HG02973 (cell line): Measurements from ENCODE around the gene GRIN2A.

Experiments
- ATAC-seq: cut with Tn5 transposase; IDR thresholded peaks from one replicate; pipeline ENCODE4 v1.9.1; 2021; ENCODE audit warnings: moderate library complexity; ENCODE audit not compliant: unreplicated experiment

Gene GRIN2A

DNA sequence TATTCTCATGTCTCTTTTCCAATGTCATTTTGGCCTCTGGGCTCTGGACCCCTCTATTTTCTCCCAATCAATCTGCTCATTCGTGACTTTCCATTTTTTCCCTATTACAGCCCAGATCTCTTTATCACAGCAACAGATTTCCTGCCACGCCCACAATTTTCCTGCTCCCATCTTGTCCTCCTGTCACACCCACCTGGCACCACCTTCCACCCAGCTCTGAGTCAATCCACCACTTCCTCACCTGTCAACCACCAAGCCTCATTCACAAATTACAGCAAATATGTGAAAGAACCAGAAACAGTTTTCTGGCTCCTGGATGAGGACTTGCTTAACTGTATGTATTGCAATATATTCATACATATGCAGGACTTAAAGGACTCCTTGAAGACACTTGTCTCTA, 311.3 kb downstream of the GRIN2A start:
- ATAC-seq: no peak

DNA sequence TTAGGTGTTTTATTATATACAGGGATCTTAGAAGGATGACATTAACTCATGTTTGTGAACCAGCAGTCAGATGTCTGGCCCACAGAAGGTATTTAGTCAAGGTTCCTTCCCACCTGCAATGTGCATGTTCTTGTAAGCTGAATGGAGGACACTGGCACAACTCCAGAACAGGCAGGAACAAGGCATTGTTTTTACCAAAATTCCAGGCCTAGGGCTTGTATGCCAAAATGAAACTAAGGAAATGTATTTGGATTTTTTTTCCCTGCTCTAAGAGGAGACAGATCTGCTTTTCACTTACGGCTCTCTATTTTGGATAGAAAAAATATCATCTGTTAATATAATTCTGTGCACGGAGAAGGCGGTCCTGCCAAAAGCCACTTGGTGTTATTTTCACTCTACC, 312.5 kb downstream of the GRIN2A start:
- ATAC-seq: no peak

DNA sequence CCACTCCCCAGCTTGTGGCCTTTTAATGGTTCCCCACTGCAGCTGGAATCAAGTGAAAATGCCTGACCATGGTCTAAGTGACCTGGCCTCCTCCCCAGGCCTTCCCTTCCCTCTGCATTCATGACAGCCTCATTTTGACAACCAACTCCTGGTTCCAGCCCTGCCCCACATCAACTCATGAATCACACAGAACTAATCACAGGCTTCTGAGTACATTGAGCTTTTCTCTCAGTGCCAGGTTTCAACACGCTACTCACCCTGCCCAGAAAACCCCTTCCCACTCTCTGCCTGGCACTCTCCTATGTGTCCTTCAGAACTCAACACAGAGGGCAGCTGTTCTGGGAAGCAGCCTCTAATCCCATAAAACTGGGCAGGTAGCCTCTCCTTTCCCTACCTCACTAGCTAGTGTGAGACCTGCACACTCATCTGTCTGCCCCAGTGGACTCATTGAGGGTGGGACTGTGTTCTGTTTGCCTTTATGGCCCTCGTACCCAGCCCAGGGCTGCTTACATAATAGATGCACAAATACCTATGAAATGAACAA, 313.6 kb downstream of the GRIN2A start:
- no peak for ATAC-seq

DNA sequence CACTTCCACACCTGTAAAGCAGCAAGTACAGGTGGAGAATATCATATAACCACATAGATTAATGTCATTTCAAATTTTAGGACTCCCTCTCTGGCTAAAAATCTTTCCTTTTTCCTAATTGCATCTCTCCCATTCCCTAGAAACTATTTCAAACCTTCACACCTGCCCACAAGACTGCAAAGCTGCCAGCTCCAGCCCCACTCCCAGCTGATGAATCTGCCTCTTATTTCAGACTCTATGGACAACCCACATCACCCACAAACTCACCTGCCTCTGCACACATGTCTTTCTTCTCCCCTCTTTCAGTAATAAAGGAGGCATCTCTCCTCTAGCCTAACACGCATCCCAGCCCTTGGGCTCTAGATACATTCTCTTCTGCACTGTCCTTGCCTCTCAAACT, 315.1 kb downstream of the GRIN2A start:
- no peak for ATAC-seq

DNA sequence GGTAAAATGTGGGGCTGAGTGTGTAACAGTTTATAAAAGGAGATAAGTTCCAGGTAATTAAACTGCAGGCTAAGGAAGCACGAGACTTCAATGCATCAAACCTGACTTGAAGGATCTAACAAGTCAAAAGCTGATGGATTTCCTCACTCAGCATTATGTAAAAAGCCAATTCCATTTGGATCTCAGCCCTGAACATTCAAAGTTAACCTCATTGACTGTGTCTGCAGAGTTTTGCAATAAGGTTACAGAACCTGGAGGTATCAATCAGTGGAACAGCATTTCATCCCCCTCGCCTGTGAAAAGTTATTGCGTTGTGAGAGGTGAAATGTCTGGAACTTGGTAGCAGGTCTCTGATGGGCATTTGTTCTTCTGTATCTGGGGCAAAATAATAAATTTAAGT, 317.8 kb downstream of the GRIN2A start:
- ATAC-seq: no peak

DNA sequence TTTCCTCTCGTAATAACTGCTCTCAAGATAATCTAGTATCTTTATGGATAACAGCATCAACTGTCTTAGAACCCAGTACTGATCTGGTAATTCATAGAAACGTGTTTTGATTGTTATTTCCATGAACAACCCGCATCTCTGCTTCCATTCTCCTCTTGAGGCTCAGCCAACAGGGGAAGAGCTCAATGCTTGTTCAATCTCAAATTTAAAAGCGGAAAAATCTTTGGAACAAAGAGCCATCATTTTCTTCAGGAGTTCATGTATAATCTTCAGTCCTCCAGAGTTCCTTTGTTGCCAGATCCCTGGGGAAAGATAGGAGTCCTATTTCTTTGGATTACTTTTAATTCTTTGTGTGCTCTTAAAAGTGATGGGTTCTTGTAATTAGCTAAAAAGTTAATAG, 319.9 kb downstream of the GRIN2A start:
- no peak for ATAC-seq

DNA sequence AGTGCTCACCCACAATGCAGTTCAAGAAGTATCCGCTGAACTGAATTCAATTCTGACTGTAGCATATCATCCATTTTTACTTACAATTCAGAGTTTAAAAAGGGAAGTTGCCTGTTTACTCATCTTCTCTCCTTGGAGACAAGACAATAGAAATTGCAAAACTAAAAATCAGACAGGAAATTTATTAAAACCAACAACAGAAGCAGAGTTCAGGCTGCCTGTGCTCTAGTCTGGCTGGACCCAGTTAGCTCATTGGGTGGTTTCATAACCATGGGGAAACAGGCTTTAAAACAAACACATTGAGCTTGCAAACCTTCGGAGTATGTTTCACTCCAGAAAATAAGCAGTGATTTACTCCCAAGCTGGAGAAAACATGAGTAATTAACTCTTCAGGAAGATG, 321.4 kb downstream of the GRIN2A start:
- no peak for ATAC-seq

DNA sequence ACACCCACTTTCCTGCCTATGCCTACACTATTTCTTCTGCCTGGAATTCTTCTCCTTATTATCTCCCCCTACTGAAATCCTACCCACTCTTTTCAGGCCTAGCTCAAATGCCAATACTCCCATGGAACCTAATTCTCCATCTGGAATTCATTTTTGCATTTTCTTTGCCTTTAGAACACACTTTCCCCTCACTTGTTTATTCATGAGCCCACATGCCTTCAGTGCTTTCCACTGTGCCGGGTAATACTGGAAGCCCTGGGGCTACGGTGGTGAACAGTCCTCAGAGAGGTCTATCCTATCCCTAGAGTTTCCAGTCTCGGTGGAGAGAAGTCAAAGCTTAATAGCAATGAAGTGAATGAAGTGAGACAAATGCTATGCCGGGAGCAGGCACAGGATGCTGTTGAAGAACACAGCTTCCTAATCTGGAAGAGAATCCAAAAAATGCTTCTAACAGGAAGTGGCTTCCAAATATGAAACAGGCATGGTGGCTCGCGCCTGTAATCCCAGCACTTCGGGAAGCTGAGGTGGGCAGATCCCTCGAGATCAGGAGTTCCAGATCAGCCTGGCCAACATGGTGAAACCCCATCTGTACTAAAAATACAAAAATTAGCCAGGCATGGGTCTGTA, 322.4 kb downstream of the GRIN2A start:
- ATAC-seq: no peak

DNA sequence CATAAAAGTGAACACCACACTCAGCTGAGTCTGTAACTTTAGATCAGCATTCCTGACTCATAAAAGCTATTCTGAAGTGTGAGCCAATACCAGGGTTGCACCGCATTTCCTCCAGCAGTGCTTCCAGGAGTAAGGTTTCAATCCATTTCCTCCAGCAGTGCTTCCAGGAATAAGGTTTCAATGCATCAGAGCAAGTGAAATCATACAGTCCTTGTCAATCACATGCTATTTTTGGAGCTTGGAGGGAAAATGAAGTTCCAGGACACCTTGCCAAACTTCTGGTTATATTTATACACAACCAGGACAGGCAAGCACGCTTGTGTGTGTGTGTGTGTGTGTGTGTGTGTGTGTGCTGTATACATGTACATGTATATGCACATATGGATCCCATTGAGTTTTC, 327.6 kb downstream of the GRIN2A start:
- no peak for ATAC-seq

DNA sequence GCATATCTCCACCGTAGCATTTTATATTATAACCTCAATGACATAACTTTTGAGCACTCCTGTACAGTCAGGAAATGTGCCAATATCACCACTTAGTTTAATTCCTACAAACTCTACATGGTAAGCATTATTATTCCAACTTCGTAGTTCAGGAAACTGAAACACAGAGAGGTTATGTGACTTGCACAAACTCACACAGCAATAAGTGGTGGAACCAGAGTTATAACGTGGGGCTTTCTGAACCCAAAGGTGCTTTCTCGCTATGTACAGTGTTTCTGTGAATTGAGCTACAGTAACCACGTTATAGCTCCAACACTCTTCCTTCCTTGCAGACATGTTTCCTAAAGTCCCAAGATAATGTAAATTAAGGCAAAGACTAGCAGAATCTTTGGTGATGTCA, 330.2 kb downstream of the GRIN2A start:
- ATAC-seq: no peak

DNA sequence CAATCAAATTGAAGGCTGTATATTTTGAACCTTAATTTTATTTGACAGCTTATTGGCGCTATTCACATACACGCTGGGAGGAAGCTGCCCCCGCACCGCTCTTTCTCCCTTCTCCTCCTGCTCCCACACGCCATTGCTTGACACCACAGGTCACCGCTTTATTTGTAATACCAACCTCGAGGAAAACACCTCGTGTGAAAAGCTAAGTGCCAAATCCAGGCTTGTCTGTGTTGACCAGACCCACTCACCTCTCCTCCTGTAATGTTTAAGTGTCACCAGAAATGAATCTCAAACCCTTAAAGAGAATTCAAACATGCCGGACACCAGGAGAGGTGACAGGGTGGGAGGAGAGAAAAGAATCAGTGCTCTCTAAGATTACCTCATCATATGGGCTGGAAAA, 331.4 kb downstream of the GRIN2A start:
- no peak for ATAC-seq

DNA sequence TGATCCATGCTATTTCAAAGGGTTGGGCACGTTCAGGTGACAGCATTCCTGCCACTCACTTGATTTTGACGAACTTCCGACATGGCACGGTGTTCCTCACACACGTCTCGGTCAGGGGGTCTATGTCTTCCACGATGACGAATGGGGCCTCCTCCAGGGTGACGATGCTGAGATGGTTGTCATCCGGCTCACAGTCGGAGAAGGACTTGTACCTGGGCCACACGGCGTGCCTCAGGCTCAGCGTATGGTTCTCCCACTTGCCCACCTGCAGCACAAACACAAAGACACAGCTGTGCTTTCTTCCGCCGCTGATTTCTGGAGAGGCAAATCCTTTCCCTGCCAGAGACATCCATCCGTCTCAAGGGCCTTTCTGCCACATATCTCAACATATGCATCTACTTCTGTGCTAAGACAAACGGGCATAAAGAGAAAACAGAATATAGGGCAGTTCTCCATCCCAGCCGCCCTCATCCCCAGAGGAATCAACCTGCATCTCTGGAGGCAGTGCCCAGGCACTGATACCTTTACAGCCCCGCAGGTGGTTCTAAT, 332.5 kb downstream of the GRIN2A start:
- ATAC-seq: no peak

DNA sequence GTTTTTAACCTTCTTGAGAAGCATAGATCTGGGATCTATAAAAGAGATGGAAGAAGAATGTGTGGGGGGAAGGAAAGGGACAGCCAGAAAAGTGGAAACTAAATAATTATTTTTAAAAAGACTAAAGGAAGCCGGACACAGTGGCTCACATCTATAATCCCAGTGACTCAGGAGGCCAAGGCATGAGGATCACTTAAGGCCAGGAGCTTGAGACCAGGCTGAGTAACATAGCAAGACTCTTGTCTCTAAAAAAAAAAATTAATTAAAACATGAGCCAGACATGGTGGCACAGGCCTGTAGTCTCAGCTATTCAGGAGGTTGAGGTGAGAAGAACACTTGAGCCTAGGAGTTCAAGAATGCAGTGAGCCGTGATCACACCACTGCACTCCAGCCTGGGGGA, 335.1 kb downstream of the GRIN2A start:
- no peak for ATAC-seq

DNA sequence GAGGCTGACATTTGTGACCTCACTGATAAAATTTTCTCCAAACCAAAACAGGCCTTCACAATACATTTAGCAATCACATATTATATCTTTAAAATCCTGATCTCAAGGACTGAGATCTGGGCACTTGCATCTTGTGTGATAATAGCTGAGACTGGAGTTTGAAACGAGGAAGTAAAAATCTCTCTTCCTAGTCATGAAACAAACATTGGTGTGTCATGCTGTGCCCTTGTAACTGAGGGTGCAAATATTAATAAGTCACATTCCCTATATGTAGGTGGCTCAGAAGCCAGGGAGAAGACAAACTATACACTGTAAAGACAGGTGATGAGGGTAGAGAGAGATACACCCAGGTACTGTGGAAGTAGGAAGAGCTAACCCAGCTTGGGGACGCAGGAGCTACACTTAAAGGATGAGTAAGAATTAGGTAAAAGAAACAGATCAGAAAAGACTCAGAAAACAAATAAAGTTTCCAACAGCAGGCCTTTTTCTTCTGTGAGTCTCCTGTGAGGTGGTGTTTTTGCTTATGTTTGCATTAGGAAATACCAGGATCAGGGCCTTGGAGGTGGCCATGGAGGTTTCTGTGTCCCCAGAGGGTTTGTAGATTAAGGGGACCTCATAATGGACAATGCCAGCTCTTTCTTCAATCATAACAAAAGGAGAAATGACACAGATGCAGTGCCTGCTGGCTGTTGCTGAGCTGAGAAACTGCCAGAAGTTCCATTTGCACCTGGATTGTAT, 335.7 kb downstream of the GRIN2A start:
- no peak for ATAC-seq

DNA sequence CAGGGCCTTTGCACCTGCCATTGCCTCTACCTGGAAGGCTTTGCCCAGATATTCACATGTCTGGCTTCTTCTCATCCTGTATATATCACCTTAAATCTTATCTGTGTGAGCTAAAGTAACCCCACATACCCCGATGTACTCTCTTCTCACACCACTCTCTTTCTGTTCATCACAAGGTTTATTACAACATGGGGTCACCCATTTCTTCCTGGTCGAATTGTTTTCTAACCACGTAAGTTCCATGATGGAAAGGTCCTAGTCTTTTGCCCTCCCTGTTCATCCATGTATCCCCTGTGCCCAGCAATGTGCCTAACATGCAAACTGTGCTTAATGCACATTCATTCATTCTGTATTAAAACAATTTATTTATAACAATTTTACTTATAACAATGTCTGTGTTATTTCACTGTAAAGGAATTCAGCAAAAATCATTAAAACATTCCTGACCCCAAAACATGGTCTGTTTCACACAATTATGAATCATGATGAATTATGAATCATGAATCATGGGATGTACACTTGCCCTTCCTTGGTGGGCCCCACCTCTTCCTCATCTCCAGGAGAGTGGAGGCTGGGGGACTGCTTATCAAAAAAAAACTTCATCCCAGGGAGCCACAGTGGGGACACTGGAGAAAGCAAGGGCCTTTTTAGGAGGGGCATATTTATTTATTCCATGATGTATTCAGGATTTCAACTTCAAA, 336.4 kb downstream of the GRIN2A start:
- ATAC-seq: no peak

DNA sequence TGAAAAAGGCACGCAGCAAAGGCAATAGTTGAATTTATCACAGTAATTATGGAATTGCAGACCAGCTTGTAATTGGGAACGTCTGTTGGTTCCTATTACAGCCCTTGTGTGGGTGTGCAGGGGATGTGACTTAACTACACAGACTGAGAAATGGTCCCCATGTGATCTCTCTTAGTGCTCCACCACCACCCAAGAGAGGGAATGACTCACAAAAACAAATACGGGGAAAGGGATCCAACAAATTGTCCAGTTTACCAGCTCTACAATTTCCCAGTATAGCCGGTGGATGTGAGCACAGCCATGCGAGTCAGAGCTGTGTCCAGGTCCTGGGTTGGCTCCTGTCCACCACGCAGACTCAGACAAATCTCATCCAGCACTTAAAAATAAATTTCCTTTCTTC, 337.9 kb downstream of the GRIN2A start:
- ATAC-seq: no peak

DNA sequence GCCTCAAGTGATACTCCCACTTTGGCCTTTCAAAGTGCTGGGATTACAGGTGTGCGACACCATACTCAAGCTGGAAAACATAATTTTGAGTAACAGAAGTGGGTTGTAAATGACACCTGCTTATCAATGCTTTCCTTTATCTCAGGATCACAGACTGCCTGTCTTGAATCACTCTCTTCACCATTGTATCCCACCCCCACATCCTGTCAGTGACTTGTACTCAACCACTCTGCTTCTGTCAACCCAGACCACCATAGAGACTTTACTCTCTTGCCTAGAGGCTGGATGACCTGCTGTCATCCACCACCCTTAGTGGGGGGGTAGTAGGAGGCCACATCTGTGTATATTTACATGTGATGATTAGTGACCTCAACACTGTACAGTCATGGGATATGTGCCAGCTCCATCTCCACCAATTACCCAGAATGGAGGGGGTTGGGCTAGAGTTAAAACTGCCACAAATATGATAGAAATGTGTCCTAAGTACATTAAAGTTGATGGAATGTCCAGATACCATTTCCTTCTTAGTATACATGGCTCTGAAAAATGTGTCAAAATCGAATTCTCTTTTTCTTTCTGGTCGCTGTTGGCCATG, 338.7 kb downstream of the GRIN2A start:
- no peak for ATAC-seq

DNA sequence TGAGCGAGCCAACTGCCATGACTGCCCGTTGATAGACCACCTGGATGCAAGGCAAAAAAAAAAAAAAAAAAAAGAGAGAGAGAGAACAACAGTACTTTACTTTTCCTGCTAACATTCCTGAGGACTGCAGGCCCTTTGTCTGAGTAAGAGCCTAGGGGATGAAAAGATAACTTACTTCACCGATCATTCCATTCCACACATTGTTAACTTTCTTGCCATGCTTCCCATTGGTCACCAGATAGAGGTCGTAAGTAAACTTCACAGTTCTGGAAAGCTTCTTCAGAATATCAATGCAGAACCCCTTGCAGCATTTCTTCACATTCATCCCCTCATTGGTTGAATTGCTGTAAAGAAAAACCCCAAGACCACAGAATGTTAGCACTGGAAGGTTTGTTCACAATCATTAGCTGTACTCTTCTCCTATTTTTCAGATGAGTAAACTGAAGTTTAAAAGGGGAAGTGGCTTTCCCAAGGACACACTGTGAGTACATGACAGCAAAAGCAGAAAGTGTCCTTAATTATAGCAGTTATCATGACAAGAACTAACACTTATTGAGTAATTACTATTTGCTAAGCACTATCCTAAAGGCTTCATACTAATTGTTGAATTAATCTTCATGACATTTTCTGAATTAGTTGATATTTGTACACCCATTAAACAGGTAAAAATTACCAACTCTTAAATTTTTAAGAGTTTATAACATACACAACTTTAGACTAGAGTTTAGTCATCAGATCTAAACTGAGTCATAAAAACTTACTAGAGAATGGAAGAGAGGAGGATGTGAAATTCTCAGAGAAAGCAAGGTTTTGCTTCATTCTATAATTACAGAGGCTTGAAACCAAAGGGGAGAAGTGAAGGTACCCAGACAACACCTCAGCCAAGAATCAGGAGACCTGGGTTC, 341.2 kb downstream of the GRIN2A start:
- no peak for ATAC-seq

DNA sequence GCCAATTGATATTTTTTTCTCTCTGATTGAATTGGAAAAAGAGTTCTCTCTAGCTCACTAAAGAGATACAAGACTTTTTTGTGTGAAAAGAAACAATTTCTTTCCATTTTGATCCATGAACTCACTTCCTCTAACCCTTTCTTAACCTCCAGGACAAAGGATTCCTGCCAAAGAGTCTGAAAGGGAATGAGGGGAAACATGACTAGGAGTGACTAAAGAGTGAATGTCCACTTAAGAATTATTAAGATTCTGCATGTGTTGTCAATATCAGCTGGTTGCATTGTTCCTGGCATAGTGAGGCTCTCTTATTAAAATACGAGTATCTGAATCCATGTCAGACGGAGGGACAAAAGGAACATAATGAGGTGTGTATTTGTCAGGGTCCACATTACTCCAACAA, 344.7 kb downstream of the GRIN2A start:
- ATAC-seq: no peak

DNA sequence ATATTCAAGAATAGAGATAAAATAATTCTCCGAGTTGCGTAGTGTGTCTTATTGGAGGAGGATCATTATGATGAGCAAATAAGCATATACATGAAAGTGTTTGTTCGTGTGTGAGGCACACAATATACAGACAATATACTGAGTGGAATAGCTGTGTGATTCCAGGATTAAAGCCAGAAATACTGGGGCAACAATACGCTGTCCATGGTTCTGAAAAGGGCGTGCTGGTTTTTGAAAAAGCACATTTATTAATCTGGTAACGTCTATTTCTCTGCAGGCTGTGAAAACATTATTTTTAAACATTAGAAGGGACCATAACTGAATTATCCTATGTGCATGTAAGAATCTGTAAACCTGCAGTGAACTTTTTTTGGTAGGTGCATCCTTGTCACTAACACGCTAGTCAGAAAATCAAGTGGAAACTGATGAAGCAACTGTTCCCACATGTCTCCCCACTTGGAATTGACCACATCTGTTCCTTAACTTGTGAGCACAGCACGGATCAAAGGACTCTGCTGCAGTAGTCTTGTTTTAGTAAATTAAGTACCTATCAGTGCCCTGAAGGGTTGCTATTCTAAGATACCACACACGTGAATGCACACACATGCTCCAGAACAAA, 346.0 kb downstream of the GRIN2A start:
- ATAC-seq: no peak
